KMS-11 (cell line): ENCODE data around the gene TSPAN18.
A peak's percentile ranks its signal among the peaks of the same experiment; 100 is the strongest.
"Not testable (repeated sequence)": the region's sequence is repeated elsewhere in the genome, so short reads cannot be mapped to it uniquely, and the experiment has no call there.

ENCODE experiments used
- H2AFZ ChIP-seq: fragments of 200-600 bp; sonication (generic); 2 replicates; pipeline ENCODE4 v1.6.1; 2016; ENCODE audit warnings: antibody characterized with exemption, mixed run types, low read depth
- H3K27ac ChIP-seq: fragments of 200-600 bp; sonication (generic); 2 replicates; pipeline ENCODE4 v1.6.1; 2016; ENCODE audit warnings: mild to moderate bottlenecking, mixed run types
- H3K27me3 ChIP-seq: fragments of 200-600 bp; sonication (generic); 2 replicates; pipeline ENCODE4 v1.6.1; 2017; ENCODE audit warnings: mild to moderate bottlenecking, low read depth, mixed run types, moderate library complexity; ENCODE audit not compliant: insufficient read depth
- H3K36me3 ChIP-seq: fragments of 200-600 bp; sonication (generic); 2 replicates; pipeline ENCODE4 v1.6.1; 2017; ENCODE audit warnings: mild to moderate bottlenecking, mixed run types; ENCODE audit not compliant: insufficient read depth
- H3K4me1 ChIP-seq: fragments of 200-600 bp; sonication (generic); 2 replicates; pipeline ENCODE4 v1.6.1; 2016; ENCODE audit warnings: mild to moderate bottlenecking, low read depth, mixed run types; ENCODE audit not compliant: poor library complexity, severe bottlenecking
- H3K4me2 ChIP-seq: fragments of 200-600 bp; sonication (generic); 2 replicates; pipeline ENCODE4 v1.7.0; 2016; ENCODE audit warnings: mild to moderate bottlenecking, mixed run types
- H3K4me3 ChIP-seq: fragments of 200-600 bp; sonication (generic); IDR thresholded peaks from 2 replicates; pipeline ENCODE4 v1.6.1; 2017; ENCODE audit warnings: low read depth, low read length, mixed read lengths; ENCODE audit not compliant: insufficient read depth
- H3K79me2 ChIP-seq: fragments of 200-600 bp; sonication (generic); 2 replicates; pipeline ENCODE4 v1.6.1; 2016; ENCODE audit warnings: low read depth, mixed run types; ENCODE audit not compliant: insufficient read depth
- H3K9ac ChIP-seq: fragments of 200-600 bp; sonication (generic); 2 replicates; pipeline ENCODE4 v1.6.1; 2016; ENCODE audit warnings: mild to moderate bottlenecking, mixed run types
- H4K20me1 ChIP-seq: fragments of 200-600 bp; sonication (generic); 2 replicates; pipeline ENCODE4 v1.6.1; 2016; ENCODE audit warnings: mild to moderate bottlenecking, mixed run types; ENCODE audit not compliant: insufficient read depth
- TF ChIP-seq, protein P1 (sequence below): fragments of 200-600 bp; sonication (generic); conservative IDR thresholded peaks from 2 replicates; pipeline ENCODE4 v1.6.1; 2017; ENCODE audit warnings: low read depth, mild to moderate bottlenecking, antibody characterized with exemption, low read length, moderate library complexity, mixed read lengths

The TSPAN18 gene

DNA sequence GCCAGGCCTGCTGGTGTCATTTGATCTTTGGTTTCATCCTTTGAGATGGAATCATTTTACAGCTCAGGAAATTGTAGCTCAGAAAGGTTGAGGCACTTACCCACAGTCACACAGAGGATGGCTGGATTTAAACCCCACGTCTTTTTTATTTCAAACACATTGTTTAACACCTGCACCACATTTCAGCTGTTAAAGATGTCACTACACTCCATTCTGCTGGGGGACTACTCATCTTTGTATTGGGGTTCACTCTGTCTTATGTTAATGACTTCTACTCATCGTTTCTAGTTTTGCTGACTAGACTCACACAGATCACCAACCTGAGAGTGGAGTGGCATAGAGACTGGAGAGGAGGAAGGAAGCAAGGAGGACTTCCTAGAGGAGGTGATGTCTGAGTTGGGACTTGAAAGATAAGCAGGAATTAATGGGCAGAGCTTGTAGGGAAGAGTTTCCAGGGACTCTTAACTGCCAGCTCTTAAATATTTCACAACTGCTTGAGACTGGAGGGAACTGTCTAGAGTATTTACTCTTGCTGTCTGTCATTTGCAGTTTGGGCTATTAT is 143.9 kb downstream of the TSPAN18 start:
- Histone ChIP-seq H3K79me2 (no peaks in the 10 kb centered on the region), H4K20me1 (no peaks in the 10 kb centered on the region), H3K4me3 (no peak overlapping the region), H3K36me3 (no peaks in the 10 kb centered on the region), H3K4me1 (peaks cover 55% of the 10 kb centered on the region), H3K27ac (peak overlapping the region; percentile 31), H3K9ac (no peak overlapping the region), H3K27me3 (no peaks in the 10 kb centered on the region), H3K4me2 (peak overlapping the region; percentile 37), H2AFZ (no peak overlapping the region)
- TF ChIP-seq, protein P1, sequence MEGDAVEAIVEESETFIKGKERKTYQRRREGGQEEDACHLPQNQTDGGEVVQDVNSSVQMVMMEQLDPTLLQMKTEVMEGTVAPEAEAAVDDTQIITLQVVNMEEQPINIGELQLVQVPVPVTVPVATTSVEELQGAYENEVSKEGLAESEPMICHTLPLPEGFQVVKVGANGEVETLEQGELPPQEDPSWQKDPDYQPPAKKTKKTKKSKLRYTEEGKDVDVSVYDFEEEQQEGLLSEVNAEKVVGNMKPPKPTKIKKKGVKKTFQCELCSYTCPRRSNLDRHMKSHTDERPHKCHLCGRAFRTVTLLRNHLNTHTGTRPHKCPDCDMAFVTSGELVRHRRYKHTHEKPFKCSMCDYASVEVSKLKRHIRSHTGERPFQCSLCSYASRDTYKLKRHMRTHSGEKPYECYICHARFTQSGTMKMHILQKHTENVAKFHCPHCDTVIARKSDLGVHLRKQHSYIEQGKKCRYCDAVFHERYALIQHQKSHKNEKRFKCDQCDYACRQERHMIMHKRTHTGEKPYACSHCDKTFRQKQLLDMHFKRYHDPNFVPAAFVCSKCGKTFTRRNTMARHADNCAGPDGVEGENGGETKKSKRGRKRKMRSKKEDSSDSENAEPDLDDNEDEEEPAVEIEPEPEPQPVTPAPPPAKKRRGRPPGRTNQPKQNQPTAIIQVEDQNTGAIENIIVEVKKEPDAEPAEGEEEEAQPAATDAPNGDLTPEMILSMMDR: no peak

DNA sequence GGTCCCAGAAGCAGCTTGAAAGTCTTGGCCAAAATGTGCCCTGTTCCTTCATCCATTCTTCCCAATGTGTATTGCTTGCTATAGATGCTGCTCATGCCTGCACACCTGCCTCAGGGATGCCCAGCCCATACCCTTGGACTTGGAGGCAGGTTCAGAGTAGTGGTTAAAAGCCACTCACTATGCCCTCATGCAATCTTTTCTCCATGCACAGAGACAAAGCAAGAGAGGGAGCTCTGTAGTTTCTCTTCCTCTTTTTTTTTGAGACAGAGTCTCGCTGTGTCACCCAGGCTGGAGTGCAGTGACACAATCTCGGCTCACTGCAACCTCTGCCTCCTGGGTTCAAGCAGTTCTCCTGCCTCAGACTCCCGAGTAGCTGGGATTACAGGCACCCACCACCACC is 144.9 kb downstream of the TSPAN18 start:
- H3K4me1 ChIP-seq: peaks cover 49% of the 10 kb centered on the region
- H3K9ac ChIP-seq, H3K79me2 ChIP-seq, H3K4me2 ChIP-seq, H3K4me3 ChIP-seq, H3K27ac ChIP-seq, H3K36me3 ChIP-seq, H2AFZ ChIP-seq, H3K27me3 ChIP-seq, H4K20me1 ChIP-seq: not testable (repeated sequence)

DNA sequence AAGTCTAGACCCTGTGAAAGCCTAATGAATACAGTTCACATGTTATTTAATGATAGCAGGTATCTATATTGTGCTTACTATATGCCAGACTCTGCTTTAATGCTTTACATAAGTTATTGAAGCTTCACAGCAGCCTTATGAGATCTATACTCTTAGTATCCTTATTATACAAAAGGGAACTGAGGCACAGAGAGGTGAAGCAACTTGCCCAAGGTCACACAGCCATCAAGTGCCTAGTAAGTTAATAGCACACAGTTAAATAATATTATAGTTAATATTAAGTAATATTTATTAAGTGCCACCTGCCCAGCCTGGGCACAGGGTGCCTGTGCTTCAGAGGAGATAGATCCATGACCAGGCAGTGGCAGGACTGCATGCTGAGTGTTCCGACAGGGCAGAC is 145.8 kb downstream of the TSPAN18 start:
- Histone ChIP-seq H3K27ac (no peak overlapping the region), H3K4me2 (no peak overlapping the region), H3K27me3 (no peaks in the 10 kb centered on the region), H3K4me3 (no peak overlapping the region), H3K36me3 (no peaks in the 10 kb centered on the region), H4K20me1 (no peaks in the 10 kb centered on the region), H3K79me2 (no peaks in the 10 kb centered on the region), H3K4me1 (peaks cover 47% of the 10 kb centered on the region), H3K9ac (no peak overlapping the region), H2AFZ (no peak overlapping the region)
- TF ChIP-seq, protein P1: no peak

DNA sequence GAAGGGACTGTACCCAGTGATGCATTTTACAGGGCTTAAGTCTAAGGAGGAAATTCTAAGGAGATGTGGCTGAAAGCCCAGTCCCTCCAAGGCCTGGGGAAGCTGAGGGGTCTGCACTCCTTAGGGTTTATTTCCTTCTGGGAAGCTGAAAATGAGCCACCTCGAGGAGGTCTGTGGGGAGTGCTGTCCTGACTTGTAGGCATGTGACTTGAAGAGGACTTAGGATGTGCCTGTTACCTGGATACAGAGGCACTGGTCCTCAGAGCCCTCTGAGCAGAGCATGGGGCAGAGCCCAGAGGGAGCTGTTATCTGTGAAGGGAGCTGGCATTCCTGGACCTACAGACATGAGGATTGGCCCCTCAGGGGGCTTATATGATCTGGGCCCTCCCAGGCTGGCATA is 146.8 kb downstream of the TSPAN18 start:
- Histone ChIP-seq H3K9ac (no peak overlapping the region), H3K4me2 (no peak overlapping the region), H3K36me3 (no peaks in the 10 kb centered on the region), H3K27ac (no peak overlapping the region), H3K4me3 (no peak overlapping the region), H3K79me2 (no peaks in the 10 kb centered on the region), H3K4me1 (peaks cover 37% of the 10 kb centered on the region), H4K20me1 (no peaks in the 10 kb centered on the region), H2AFZ (no peak overlapping the region), H3K27me3 (no peaks in the 10 kb centered on the region)
- TF ChIP-seq, protein P1: no peak

DNA sequence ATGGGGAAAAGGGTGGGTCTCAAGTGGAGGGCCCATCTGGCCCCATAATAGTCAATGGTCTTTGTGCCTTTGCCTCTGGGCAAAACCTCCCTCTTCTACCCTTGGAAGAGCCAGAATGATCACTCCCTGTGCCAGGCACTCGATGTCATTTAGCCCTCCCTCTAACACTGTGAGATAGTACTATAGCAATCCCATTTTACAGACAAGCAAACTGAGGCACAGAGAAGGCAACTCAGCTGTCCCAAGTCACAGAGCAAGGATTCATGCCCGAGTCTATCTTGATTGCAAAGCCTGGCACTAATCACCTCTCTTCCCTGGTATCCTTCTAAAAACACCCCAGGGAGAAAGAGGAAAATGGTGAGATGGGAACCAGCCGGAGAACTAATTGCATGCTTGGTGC is 147.5 kb downstream of the TSPAN18 start:
- Histone ChIP-seq H3K4me2 (no peak overlapping the region), H3K36me3 (no peaks in the 10 kb centered on the region)

More for the DNA sequence above, 147.5 kb downstream of the TSPAN18 start:
- Histone ChIP-seq H3K9ac (no peak overlapping the region), H3K27ac (no peak overlapping the region), H2AFZ (no peak overlapping the region), H3K79me2 (no peaks in the 10 kb centered on the region), H3K27me3 (no peaks in the 10 kb centered on the region), H3K4me3 (no peak overlapping the region), H3K4me1 (peaks cover 30% of the 10 kb centered on the region), H4K20me1 (no peaks in the 10 kb centered on the region)
- TF ChIP-seq, protein P1: no peak
